H9 (cell line): ENCODE data around the gene MYO10. TPM values are rescaled to one million over a fixed set of nuclear protein-coding genes. Genes with fewer than 3 reads are reported as not detected.

Source experiments
- DNase-seq: peaks from one replicate; pipeline ENCODE4 v3.0.0-alpha.2; 2017
- H2AFZ ChIP-seq: one replicate; pipeline ENCODE4 v1.6.1; 2013; ENCODE audit warnings: mild to moderate bottlenecking, low read length, control low read depth, moderate library complexity
- H2AK5ac ChIP-seq: 2 replicates; pipeline ENCODE4 v1.6.1; 2013; ENCODE audit warnings: low read length, control low read depth, mixed read lengths; ENCODE audit not compliant: insufficient read length
- H2BK120ac ChIP-seq: one replicate; pipeline ENCODE4 v1.6.1; 2013; ENCODE audit warnings: low read depth, mild to moderate bottlenecking, low read length, control low read depth, inconsistent platforms; ENCODE audit not compliant: poor library complexity, severe bottlenecking
- H2BK12ac ChIP-seq: 2 replicates; pipeline ENCODE4 v1.6.1; 2013; ENCODE audit warnings: low read length, control low read depth, mixed read lengths, low read depth; ENCODE audit not compliant: insufficient read length
- H2BK15ac ChIP-seq: 2 replicates; pipeline ENCODE4 v1.6.1; 2013; ENCODE audit warnings: low read depth, low read length, control low read depth
- H2BK20ac ChIP-seq: one replicate; pipeline ENCODE4 v1.6.1; 2013; ENCODE audit warnings: low read depth, mild to moderate bottlenecking, low read length, control low read depth, inconsistent platforms; ENCODE audit not compliant: poor library complexity, severe bottlenecking
- H2BK5ac ChIP-seq: 2 replicates; pipeline ENCODE4 v1.6.1; 2013; ENCODE audit warnings: low read length, control low read depth, mixed read lengths; ENCODE audit not compliant: insufficient read length
- H3K14ac ChIP-seq: 2 replicates; pipeline ENCODE4 v1.6.1; 2013; ENCODE audit warnings: low read length, control low read depth; ENCODE audit not compliant: insufficient read depth
- H3K18ac ChIP-seq: 2 replicates; pipeline ENCODE4 v1.6.1; 2013; ENCODE audit warnings: low read depth, mild to moderate bottlenecking, mixed read lengths, low read length, control low read depth; ENCODE audit not compliant: insufficient read length
- H3K23ac ChIP-seq: 2 replicates; pipeline ENCODE4 v1.6.1; 2013; ENCODE audit warnings: low read length, control low read depth, mixed read lengths, low read depth; ENCODE audit not compliant: insufficient read length
- H3K23me2 ChIP-seq: 2 replicates; pipeline ENCODE4 v1.6.1; 2013; ENCODE audit warnings: low read depth, mild to moderate bottlenecking, mixed read lengths, low read length, control low read depth; ENCODE audit not compliant: insufficient read length, poor library complexity, severe bottlenecking
- H3K27ac ChIP-seq: 2 replicates; pipeline ENCODE4 v1.5.1; 2013; ENCODE audit warnings: low read length, control low read depth, mixed read lengths, low read depth; ENCODE audit not compliant: insufficient read length
- H3K27me3 ChIP-seq: 2 replicates; pipeline ENCODE4 v1.6.1; 2013; ENCODE audit warnings: low read length, control low read depth, inconsistent platforms; ENCODE audit not compliant: insufficient read depth
- H3K4ac ChIP-seq: 2 replicates; pipeline ENCODE4 v1.6.1; 2013; ENCODE audit warnings: low read depth, mild to moderate bottlenecking, control low read depth, inconsistent platforms, low read length, moderate library complexity
- H3K4me1 ChIP-seq: 2 replicates; pipeline ENCODE4 v1.6.1; 2013; ENCODE audit warnings: low read length, control low read depth, inconsistent platforms; ENCODE audit not compliant: insufficient read depth
- H3K4me2 ChIP-seq: 2 replicates; pipeline ENCODE4 v1.6.1; 2013; ENCODE audit warnings: low read length, control low read depth, mixed read lengths; ENCODE audit not compliant: insufficient read length, insufficient read depth
- H3K56ac ChIP-seq: 2 replicates; pipeline ENCODE4 v1.6.1; 2013; ENCODE audit warnings: low read depth, mild to moderate bottlenecking, mixed read lengths, low read length, control low read depth; ENCODE audit not compliant: insufficient read length
- H3K79me1 ChIP-seq: 2 replicates; pipeline ENCODE4 v1.6.1; 2013; ENCODE audit warnings: low read depth, mild to moderate bottlenecking, moderate library complexity, low read length, control low read depth, inconsistent platforms; ENCODE audit not compliant: insufficient read depth, poor library complexity, severe bottlenecking
- H3K79me2 ChIP-seq: 2 replicates; pipeline ENCODE4 v1.6.1; 2013; ENCODE audit warnings: low read length, control low read depth, inconsistent platforms; ENCODE audit not compliant: insufficient read depth
- H3K9ac ChIP-seq: 2 replicates; pipeline ENCODE4 v1.6.1; 2013; ENCODE audit warnings: low read length, control low read depth, mixed read lengths; ENCODE audit not compliant: insufficient read length; ENCODE audit errors: extremely low read depth
- H3K9me3 ChIP-seq: one replicate; pipeline ENCODE4 v1.6.1; 2013; ENCODE audit warnings: low read depth, low read length, inconsistent platforms; ENCODE audit not compliant: control insufficient read depth
- H3T11ph ChIP-seq: one replicate; pipeline ENCODE4 v1.6.1; 2013; ENCODE audit warnings: mild to moderate bottlenecking, low read length, control low read depth, inconsistent platforms
- H4K20me1 ChIP-seq: one replicate; pipeline ENCODE4 v1.6.1; 2013; ENCODE audit not compliant: control insufficient read depth, insufficient read length, insufficient read depth
- H4K5ac ChIP-seq: 2 replicates; pipeline ENCODE4 v1.6.1; 2013; ENCODE audit warnings: low read depth, mild to moderate bottlenecking, mixed read lengths, low read length, control low read depth; ENCODE audit not compliant: insufficient read length
- H4K8ac ChIP-seq: replicated peaks from 2 replicates; pipeline ENCODE4 v1.6.1; 2013; ENCODE audit warnings: low read length, control low read depth, mixed read lengths, low read depth; ENCODE audit not compliant: insufficient read length
- H4K91ac ChIP-seq: 2 replicates; pipeline ENCODE4 v1.6.1; 2013; ENCODE audit warnings: low read depth, mild to moderate bottlenecking, moderate library complexity, mixed read lengths, low read length, control low read depth; ENCODE audit not compliant: insufficient read length
- H3K27ac Mint-ChIP-seq, 3 experiments: 2 replicates in 2 of 3; 3 replicates in 1 of 3; pipeline ENCODE4 v1.8.0; 2020 to 2021; ENCODE audit warnings: mixed read lengths in 3 of 3, mild to moderate bottlenecking in 1 of 3, moderate library complexity in 1 of 3
- H3K27me3 Mint-ChIP-seq: 2 replicates; pipeline ENCODE4 v1.8.0; 2021; ENCODE audit warnings: low read depth, mild to moderate bottlenecking, moderate library complexity, mixed read lengths
- H3K36me3 Mint-ChIP-seq, 3 experiments: 2 replicates in 2 of 3; 3 replicates in 1 of 3; pipeline ENCODE4 v1.8.0; 2020 to 2021; ENCODE audit warnings: low read depth in 3 of 3, mixed read lengths in 3 of 3; ENCODE audit not compliant: insufficient read depth in 1 of 3
- H3K4me1 Mint-ChIP-seq, 2 experiments: 2 replicates each; pipeline ENCODE4 v1.8.0; 2020; ENCODE audit warnings: mixed read lengths in 2 of 2
- H3K4me3 Mint-ChIP-seq, 2 experiments: 2 replicates in 1 of 2; 3 replicates in 1 of 2; pipeline ENCODE4 v1.8.0; 2020 to 2021; ENCODE audit warnings: mild to moderate bottlenecking in 2 of 2, mixed read lengths in 2 of 2, moderate library complexity in 1 of 2
- H3K9me3 Mint-ChIP-seq, 2 experiments: 2 replicates in 1 of 2; 3 replicates in 1 of 2; pipeline ENCODE4 v1.8.0; 2020; ENCODE audit warnings: mild to moderate bottlenecking in 2 of 2, mixed read lengths in 2 of 2, moderate library complexity in 1 of 2
- WGBS: extraction: QIAGEN DNeasy Blood & Tissue Kit; methylation state at CpG from one replicate; pipeline ENCODE4 v1.1.7; 2013; ENCODE audit warnings: missing lambda C conversion rate, low lambda C conversion rate, mixed read lengths; ENCODE audit not compliant: insufficient read length; ENCODE audit errors: extremely low coverage; 5-methylcytosine and 5-hydroxymethylcytosine counted together
- total RNA-seq: library from RNA; stranded (reverse); gene quantifications from 2 replicates; pipeline ENCODE4 v1.2.1, GENCODE V29; 2021
- TF ChIP-seq, protein P1 (sequence below): fragments of 200-600 bp; sonication (generic); conservative IDR thresholded peaks from 3 replicates; pipeline ENCODE4 v1.8.0; 2021; ENCODE audit warnings: antibody characterized with exemption, mild to moderate bottlenecking

The MYO10 gene
- total RNA-seq, 1 experiment from 2014 or later: 127 TPM

DNA sequence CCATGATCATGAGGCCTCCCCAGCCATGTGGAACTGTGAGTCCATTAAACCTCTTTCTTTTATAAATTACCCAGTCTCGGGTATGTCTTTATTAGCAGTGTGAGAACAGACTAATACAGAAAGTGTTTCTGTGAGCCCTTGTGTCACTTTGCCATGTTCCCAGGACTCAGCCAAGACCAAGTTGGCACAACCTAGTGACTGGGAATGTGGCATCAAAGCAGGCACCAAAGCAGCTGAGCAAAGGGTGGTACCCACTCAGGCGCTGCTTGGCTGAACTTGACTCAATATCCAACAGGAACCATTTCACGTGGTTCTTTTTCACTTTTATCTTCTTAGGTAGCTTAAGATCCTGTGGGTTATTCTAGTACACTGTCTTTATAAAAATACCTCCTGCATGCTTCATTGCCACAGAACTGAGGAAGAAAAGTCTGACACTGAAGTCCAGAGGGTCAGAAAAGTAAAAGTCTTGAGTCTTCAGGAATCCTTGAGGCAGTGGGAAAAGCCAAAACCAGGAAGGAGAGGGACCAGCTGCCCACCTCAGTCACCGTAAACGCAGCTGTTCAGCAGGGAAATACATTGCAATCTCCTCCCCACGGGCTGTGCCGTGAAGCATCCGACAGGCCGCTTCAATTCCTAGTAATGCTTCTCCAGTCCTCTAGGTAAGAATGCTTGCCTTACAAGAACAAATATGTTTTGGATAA, 228.8 kb downstream of the MYO10 start:
- Mint-ChIP-seq H3K9me3 (no peaks in the 10 kb centered on the region), H3K27ac (peak overlapping the region; percentile 32 to 87 (median 76); a peak in 2 of 7 replicates), H3K36me3 (peaks cover 57 to 78% (median 76%) of the 10 kb centered on the region in 3 experiments; a peak in 6 of 7 replicates), H3K4me1 (peaks cover 41% of the 10 kb centered on the region in 2 experiments), H3K4me3 (no peak overlapping the region), H3K27me3 (no peaks in the 10 kb centered on the region)
- Histone ChIP-seq H4K5ac (no peak overlapping the region), H2AK5ac (no peak overlapping the region), H4K8ac (no peak overlapping the region), H3K27me3 (no peaks in the 10 kb centered on the region), H4K91ac (no peak overlapping the region), H2AFZ (no peak overlapping the region), H3K23me2 (no peaks in the 10 kb centered on the region), H3K23ac (no peak overlapping the region), H3K79me1 (peaks cover 4% of the 10 kb centered on the region), H3K27ac (no peak overlapping the region), H3K14ac (no peak overlapping the region), H3K79me2 (no peaks in the 10 kb centered on the region; the same call in 1 of the 2 replicates), H2BK20ac (no peak overlapping the region), H3T11ph (no peak overlapping the region), H3K4ac (no peak overlapping the region), H3K4me1 (peaks cover 9% of the 10 kb centered on the region), H3K9ac (no peak overlapping the region), H3K56ac (no peak overlapping the region), H2BK5ac (no peak overlapping the region), H3K9me3 (no peaks in the 10 kb centered on the region), H2BK12ac (no peak overlapping the region), H4K20me1 (no peaks in the 10 kb centered on the region), H2BK15ac (no peak overlapping the region), H3K18ac (no peak overlapping the region), H3K4me2 (no peak overlapping the region), H2BK120ac (no peak overlapping the region)
- TF ChIP-seq, protein P1, sequence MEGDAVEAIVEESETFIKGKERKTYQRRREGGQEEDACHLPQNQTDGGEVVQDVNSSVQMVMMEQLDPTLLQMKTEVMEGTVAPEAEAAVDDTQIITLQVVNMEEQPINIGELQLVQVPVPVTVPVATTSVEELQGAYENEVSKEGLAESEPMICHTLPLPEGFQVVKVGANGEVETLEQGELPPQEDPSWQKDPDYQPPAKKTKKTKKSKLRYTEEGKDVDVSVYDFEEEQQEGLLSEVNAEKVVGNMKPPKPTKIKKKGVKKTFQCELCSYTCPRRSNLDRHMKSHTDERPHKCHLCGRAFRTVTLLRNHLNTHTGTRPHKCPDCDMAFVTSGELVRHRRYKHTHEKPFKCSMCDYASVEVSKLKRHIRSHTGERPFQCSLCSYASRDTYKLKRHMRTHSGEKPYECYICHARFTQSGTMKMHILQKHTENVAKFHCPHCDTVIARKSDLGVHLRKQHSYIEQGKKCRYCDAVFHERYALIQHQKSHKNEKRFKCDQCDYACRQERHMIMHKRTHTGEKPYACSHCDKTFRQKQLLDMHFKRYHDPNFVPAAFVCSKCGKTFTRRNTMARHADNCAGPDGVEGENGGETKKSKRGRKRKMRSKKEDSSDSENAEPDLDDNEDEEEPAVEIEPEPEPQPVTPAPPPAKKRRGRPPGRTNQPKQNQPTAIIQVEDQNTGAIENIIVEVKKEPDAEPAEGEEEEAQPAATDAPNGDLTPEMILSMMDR: no peak
- no peak for DNase-seq
- no CpG with 5 or more reads among the region's 9 CpGs for WGBS
